OCI-LY1 (cell line): ENCODE data around the gene SEC61A2.

Source experiments
- H2AFZ ChIP-seq: fragments of 200-600 bp; sonication (generic), shearing (Covaris generic); 2 replicates; pipeline ENCODE4 v1.6.0; 2014; ENCODE audit warnings: antibody characterized with exemption, mild to moderate bottlenecking, low read length
- H3F3A ChIP-seq: fragments of 200-600 bp; sonication (generic), shearing (Covaris generic); 2 replicates; pipeline ENCODE4 v1.6.0; 2014; ENCODE audit warnings: mild to moderate bottlenecking, antibody characterized with exemption, low read length, moderate library complexity; ENCODE audit not compliant: insufficient read depth
- H3K27ac ChIP-seq: fragments of 200-600 bp; sonication (generic); 2 replicates; pipeline ENCODE4 v1.5.1; 2014; ENCODE audit warnings: low read length, mixed run types, mild to moderate bottlenecking, low read depth; ENCODE audit not compliant: poor library complexity, severe bottlenecking
- H3K27me3 ChIP-seq: fragments of 200-600 bp; sonication (generic); 2 replicates; pipeline ENCODE4 v1.6.0; 2014; ENCODE audit warnings: antibody characterized with exemption, mild to moderate bottlenecking, low read length, moderate library complexity; ENCODE audit not compliant: insufficient read depth
- H3K36me3 ChIP-seq: fragments of 200-600 bp; sonication (generic); 2 replicates; pipeline ENCODE4 v1.6.1; 2014; ENCODE audit warnings: mild to moderate bottlenecking, antibody characterized with exemption, low read length, moderate library complexity, mixed read lengths; ENCODE audit not compliant: insufficient read depth
- H3K4me1 ChIP-seq: fragments of 200-600 bp; sonication (generic); 2 replicates; pipeline ENCODE4 v1.5.1; 2014; ENCODE audit warnings: mild to moderate bottlenecking, low read length, moderate library complexity; ENCODE audit not compliant: insufficient read depth, severe bottlenecking
- H3K4me2 ChIP-seq: fragments of 200-600 bp; sonication (generic), shearing (Covaris generic); 2 replicates; pipeline ENCODE4 v1.6.1; 2014; ENCODE audit warnings: low read length
- H3K4me3 ChIP-seq: fragments of 200-600 bp; sonication (generic); 2 replicates; pipeline ENCODE4 v1.5.1; 2014; ENCODE audit warnings: low read length, low read depth, mild to moderate bottlenecking, mixed read lengths; ENCODE audit not compliant: poor library complexity, severe bottlenecking
- H3K79me2 ChIP-seq: fragments of 200-600 bp; shearing (Covaris generic); 2 replicates; pipeline ENCODE4 v1.6.1; 2016; ENCODE audit warnings: mixed run types, low read length, mixed read lengths; ENCODE audit not compliant: insufficient read depth
- H3K9ac ChIP-seq: fragments of 200-600 bp; sonication (generic), shearing (Covaris generic); 2 replicates; pipeline ENCODE4 v1.6.1; 2014; ENCODE audit warnings: mild to moderate bottlenecking, low read length, mixed read lengths
- H3K9me2 ChIP-seq: fragments of 200-600 bp; sonication (generic), shearing (Covaris generic); 2 replicates; pipeline ENCODE4 v1.6.1; 2014; ENCODE audit warnings: low read depth, mild to moderate bottlenecking, low read length, mixed read lengths
- H3K9me3 ChIP-seq: fragments of 200-600 bp; shearing (Covaris generic); 2 replicates; pipeline ENCODE4 v1.6.1; 2014; ENCODE audit warnings: low read length, mixed read lengths
- H4K20me1 ChIP-seq: fragments of 200-600 bp; sonication (generic), shearing (Covaris generic); 2 replicates; pipeline ENCODE4 v1.6.0; 2016; ENCODE audit warnings: mild to moderate bottlenecking, low read length; ENCODE audit not compliant: insufficient read depth
- EZH2 ChIP-seq: fragments of 200-600 bp; sonication (generic), shearing (Covaris generic); IDR thresholded peaks from 2 replicates; pipeline ENCODE4 v1.8.0; 2017; ENCODE audit warnings: borderline replicate concordance, mixed run types, mild to moderate bottlenecking, antibody characterized with exemption, low read length, moderate library complexity, mixed read lengths
- TF ChIP-seq, protein P1 (sequence below): fragments of 200-600 bp; sonication (generic), shearing (Covaris generic); IDR thresholded peaks from 2 replicates; pipeline ENCODE4 v1.5.1; 2017; ENCODE audit warnings: mild to moderate bottlenecking, antibody characterized with exemption, low read length, moderate library complexity, mixed read lengths

Gene SEC61A2

DNA sequence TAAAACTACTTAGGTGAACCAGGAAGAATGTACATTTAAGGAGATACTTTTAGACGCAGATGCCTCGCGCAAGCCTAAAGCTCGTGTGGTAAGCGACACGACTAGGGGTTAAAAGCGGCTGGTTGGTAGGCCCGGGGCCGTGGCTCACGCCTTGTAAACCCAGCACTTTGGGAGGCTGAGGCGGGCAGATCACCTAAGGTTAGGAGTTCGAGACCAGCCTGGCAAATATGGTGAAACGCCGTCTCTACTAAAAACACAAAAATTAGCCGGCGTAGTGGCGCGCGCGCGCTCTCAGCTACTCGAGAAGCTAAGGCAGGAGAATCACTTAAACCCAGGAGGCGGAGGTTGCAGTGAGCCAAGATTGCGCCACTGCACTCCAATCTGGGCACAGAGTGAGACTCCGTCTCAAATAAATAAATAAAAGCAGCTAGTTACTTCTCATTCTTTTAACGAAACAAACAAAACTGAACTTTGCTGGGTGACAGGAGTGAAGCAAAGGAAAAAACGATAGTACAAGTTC, 65.3 kb downstream of the SEC61A2 start:
- H3K9me2 ChIP-seq = no peaks in the 10 kb centered on the region
- H3K36me3 ChIP-seq = peaks cover 31% of the 10 kb centered on the region
- H3K9me3 ChIP-seq = no peaks in the 10 kb centered on the region
- no peaks in the 10 kb centered on the region for H3F3A ChIP-seq
- H3K9ac ChIP-seq = peak overlapping the region; percentile 99
- TF ChIP-seq, protein P1, sequence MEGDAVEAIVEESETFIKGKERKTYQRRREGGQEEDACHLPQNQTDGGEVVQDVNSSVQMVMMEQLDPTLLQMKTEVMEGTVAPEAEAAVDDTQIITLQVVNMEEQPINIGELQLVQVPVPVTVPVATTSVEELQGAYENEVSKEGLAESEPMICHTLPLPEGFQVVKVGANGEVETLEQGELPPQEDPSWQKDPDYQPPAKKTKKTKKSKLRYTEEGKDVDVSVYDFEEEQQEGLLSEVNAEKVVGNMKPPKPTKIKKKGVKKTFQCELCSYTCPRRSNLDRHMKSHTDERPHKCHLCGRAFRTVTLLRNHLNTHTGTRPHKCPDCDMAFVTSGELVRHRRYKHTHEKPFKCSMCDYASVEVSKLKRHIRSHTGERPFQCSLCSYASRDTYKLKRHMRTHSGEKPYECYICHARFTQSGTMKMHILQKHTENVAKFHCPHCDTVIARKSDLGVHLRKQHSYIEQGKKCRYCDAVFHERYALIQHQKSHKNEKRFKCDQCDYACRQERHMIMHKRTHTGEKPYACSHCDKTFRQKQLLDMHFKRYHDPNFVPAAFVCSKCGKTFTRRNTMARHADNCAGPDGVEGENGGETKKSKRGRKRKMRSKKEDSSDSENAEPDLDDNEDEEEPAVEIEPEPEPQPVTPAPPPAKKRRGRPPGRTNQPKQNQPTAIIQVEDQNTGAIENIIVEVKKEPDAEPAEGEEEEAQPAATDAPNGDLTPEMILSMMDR = no peak
- TF ChIP-seq EZH2 = no peak
- H3K4me1 ChIP-seq = peaks cover 37% of the 10 kb centered on the region
- peaks cover 77% of the 10 kb centered on the region for H3K79me2 ChIP-seq
- peak overlapping the region; percentile 98 for H3K4me3 ChIP-seq
- peak overlapping the region; percentile 80 for H3K27ac ChIP-seq
- H4K20me1 ChIP-seq = no peaks in the 10 kb centered on the region
- no peaks in the 10 kb centered on the region for H3K27me3 ChIP-seq
- H2AFZ ChIP-seq = peak overlapping the region; percentile 89; the same call in 1 of the 2 replicates
- peak overlapping the region; percentile 94 for H3K4me2 ChIP-seq

DNA sequence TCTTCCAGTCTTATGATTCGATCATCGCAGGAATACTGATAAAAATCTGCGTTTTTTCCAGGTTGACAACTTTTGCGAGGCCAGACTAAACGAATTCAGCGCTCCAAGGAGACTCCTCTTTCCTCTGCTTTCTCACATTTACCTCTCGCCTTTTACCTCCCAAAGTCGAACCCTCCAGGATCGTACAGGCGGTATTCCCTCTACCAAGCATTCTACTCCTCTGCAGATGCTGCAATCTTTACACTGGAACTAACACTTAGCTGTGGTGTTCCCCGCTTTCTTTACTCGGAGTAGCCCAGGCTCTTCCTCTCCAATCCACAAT, 65.8 kb downstream of the SEC61A2 start:
- Histone ChIP-seq H3K4me3 (peak overlapping the region; percentile 98), H3K4me1 (peaks cover 37% of the 10 kb centered on the region), H3K9me3 (no peaks in the 10 kb centered on the region), H3K27me3 (no peaks in the 10 kb centered on the region), H3K9ac (peak overlapping the region; percentile 99), H3K79me2 (peaks cover 77% of the 10 kb centered on the region), H4K20me1 (no peaks in the 10 kb centered on the region), H2AFZ (peak overlapping the region; percentile 89), H3K27ac (peak overlapping the region; percentile 80), H3F3A (no peaks in the 10 kb centered on the region), H3K9me2 (no peaks in the 10 kb centered on the region), H3K4me2 (peak overlapping the region; percentile 94), H3K36me3 (peaks cover 31% of the 10 kb centered on the region)
- TF ChIP-seq EZH2 = no peak
- TF ChIP-seq, protein P1 = no peak

DNA sequence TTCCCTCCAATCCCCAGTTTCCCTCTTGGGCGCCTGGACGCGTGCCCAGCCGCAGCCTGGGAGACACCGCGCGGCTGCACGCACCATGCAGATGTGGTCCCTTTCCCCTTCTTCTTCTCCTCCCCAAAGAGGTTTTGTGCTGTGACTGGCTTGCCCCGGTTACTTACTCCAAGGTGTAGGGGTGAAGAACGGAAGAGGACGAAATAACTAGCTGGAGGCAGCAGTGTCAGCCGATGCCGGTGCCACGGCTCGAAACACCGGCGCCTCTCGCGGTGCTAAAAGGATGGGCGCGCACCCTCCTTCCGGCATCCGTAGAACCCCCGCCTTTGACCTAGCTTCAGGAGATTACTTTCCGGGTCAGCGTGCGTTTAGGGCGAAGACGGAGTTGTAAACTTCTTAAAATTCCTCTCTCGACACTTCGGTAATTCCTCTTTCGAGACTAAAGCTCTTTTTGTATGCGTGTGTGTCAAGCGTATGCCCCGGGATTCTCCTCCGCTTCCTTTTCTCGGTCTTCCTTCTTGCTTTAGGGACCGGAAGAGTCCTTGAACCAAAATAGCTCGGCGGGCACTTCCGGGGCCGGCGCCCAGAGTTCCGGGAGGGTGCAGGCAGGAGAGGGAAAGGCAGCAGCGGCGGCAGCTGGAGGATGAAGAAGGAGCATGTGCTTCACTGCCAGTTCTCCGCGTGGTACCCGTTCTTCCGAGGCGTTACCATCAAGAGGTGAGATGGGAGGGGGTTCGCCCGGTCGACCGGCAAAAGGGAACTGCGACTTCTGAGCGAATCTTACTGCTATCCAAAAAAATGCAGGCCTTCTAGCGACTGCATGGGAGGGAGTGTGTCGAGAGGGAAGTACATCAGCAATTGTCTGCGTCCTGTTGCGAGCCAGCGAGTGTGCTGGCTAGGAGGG, 66.4 kb downstream of the SEC61A2 start, which contains the start of the genes CDC123 and NUDT5:
CDC123 (plus strand) TSS at position 586 of the 904 bp plus-strand sequence; CDS start at position 644, 58 bp downstream.
NUDT5 (minus strand) TSS at position 289 of the 904 bp plus-strand sequence. CDS start 9,600 bp downstream, outside the sequence.
- peak within 1 kb of the TSS; percentile 94 for H3K4me2 ChIP-seq
- peak within 1 kb of the TSS; percentile 98 for H3K4me3 ChIP-seq
- peaks cover 35% of the 10 kb centered on the region for H3K36me3 ChIP-seq
- H3K9me3 ChIP-seq = no peaks in the 10 kb centered on the region
- no peaks in the 10 kb centered on the region for H3F3A ChIP-seq
- no peaks in the 10 kb centered on the region for H3K27me3 ChIP-seq
- peak within 1 kb of the TSS; percentile 89 for H2AFZ ChIP-seq
- peaks cover 37% of the 10 kb centered on the region for H3K4me1 ChIP-seq
- H3K9me2 ChIP-seq = no peaks in the 10 kb centered on the region
- peaks cover 79% of the 10 kb centered on the region for H3K79me2 ChIP-seq
- peak within 1 kb of the TSS; percentile 80 for H3K27ac ChIP-seq
- peak within 1 kb of the TSS; percentile 99 for H3K9ac ChIP-seq
- TF ChIP-seq, protein P1 = no peak
- TF ChIP-seq EZH2 = no peak
- no peaks in the 10 kb centered on the region for H4K20me1 ChIP-seq
